HG02678 (cell line): ENCODE results near the gene NUP210.

Experiments used
- ATAC-seq: cut with Tn5 transposase; IDR thresholded peaks from one replicate; pipeline ENCODE4 v1.9.1; 2021; ENCODE audit warnings: mild to moderate bottlenecking, moderate library complexity; ENCODE audit not compliant: unreplicated experiment

Gene NUP210

GRCh38 chr3:13299531-13300155, 120.5 kb downstream of the NUP210 start:
- no peak for ATAC-seq

- no peak for ATAC-seq
Measured at GRCh38 chr3:13296662-13297061, 123.5 kb downstream of the NUP210 start.

- ATAC-seq, result no peak
Measured at GRCh38 chr3:13294442-13295351, 125.4 kb downstream of the NUP210 start.

GRCh38 chr3:13292375-13292774, 127.7 kb downstream of the NUP210 start:
- ATAC-seq, result no peak

- ATAC-seq, result no peak
Measured at GRCh38 chr3:13290941-13291340, 129.2 kb downstream of the NUP210 start.

- no peak for ATAC-seq
Measured at GRCh38 chr3:13289771-13290285, 130.3 kb downstream of the NUP210 start.

GRCh38 chr3:13288732-13289718, 131.1 kb downstream of the NUP210 start:
- no peak for ATAC-seq

GRCh38 chr3:13287833-13288232, 132.3 kb downstream of the NUP210 start:
- ATAC-seq, result no peak

- no peak for ATAC-seq
Measured at GRCh38 chr3:13286873-13287272, 133.2 kb downstream of the NUP210 start.

- no peak for ATAC-seq
Measured at GRCh38 chr3:13285007-13285567, 135.0 kb downstream of the NUP210 start.

GRCh38 chr3:13283877-13284264, 136.3 kb downstream of the NUP210 start:
- no peak for ATAC-seq

GRCh38 chr3:13282986-13283876, 136.9 kb downstream of the NUP210 start:
- no peak for ATAC-seq

GRCh38 chr3:13282358-13282985, 137.7 kb downstream of the NUP210 start:
- no peak for ATAC-seq

- ATAC-seq, result no peak
Measured at GRCh38 chr3:13281507-13282357, 138.4 kb downstream of the NUP210 start.

- ATAC-seq, result no peak
Measured at GRCh38 chr3:13280811-13281506, 139.2 kb downstream of the NUP210 start.

- ATAC-seq, result no peak
Measured at GRCh38 chr3:13280122-13280790, 139.9 kb downstream of the NUP210 start.

- ATAC-seq, result no peak
Measured at GRCh38 chr3:13279532-13279910, 140.6 kb downstream of the NUP210 start.
